ENCODE data around the gene MAP3K12. TPM values are rescaled to one million over a fixed set of nuclear protein-coding genes. Genes with fewer than 3 reads are reported as not detected.

The MAP3K12 gene
- total and polyA plus RNA-seq, 2 of the 4 experiments (the other 2 are of a cell fraction): 29.0 to 52.5 TPM

DNA sequence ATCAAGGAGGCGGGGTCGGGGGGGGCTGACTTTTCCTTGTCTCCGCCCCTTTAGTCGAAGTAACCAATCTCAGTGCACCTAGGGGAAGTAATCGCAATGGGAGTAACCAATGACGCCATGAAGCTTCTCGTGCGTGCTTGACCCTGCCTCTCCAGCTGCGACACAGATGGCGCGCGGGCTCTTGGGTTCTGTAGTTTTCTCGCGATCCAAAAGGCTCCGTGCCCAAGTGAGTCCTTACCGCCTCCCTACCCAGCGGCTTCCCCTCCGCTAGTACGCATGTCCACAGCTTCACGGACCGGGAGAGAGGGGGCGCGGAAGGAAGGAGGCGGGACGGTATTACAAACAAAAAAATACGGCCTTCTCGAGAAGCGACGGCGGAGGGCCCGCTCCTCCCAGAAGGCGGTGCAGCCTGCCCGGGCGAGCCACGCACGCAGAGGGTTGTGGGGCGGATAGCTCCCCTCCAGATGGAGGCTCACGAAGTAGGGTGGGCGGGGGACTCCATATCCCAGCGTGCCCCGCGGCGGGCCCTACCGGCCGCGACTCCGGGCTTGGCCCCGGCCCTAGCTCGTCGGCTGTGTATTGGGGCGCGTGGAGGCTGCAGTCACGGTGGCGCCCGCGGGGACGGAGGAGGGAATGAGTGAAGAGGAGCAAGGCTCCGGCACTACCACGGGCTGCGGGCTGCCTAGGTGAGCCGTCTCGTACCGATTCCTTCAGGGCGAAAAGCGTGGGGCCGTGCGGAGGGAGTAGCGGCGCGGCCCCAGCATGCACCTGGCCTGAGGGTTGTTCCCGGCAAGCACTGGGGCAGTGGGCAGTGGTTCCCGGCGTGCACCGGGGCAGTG, 1.7 kb upstream of the MAP3K12 start, which contains the start of gene TARBP2:
TARBP2 (plus strand) TSS at position 508 of the 839 bp plus-strand sequence; CDS start at position 634, 126 bp downstream.
- POLR2A ChIA-PET (ENCODE audit: unreplicated experiment): interaction anchor here (0.6 to 1.0 kb wide), 3 partner anchors 9 to 238 kb away, joined by 4 to 9 read pairs (median 4); no protein-coding TSS in a partner anchor

More for the DNA sequence above, 1.7 kb upstream of the MAP3K12 start, which contains the start of gene TARBP2:
- Histone ChIP-seq H3K23ac (ENCODE audit: low read depth, low read length) (peak within 1 kb of the TSS; percentile 91), H3K9ac (ENCODE audit: low read depth, low read length) (peak within 1 kb of the TSS; percentile 91), H4K5ac (ENCODE audit: low read depth, low read length) (peak within 1 kb of the TSS; percentile 98), H2AK9ac (replicated peaks; ENCODE audit: low read depth, low read length, poor library complexity) (peak within 1 kb of the TSS; percentile 96), H3K9me1 (ENCODE audit: insufficient read depth, low read length) (peaks cover 32% of the 10 kb centered on the region), H3K14ac (replicated peaks; ENCODE audit: low read depth, low read length) (peak within 1 kb of the TSS; percentile 98), H4K20me1 (ENCODE audit: insufficient read depth, low read length) (peaks cover 3% of the 10 kb centered on the region), H3K36me3 (ENCODE audit: control insufficient read depth, insufficient read depth, low read length) (peaks cover 16% of the 10 kb centered on the region), H4K91ac (ENCODE audit: insufficient read depth, low read depth, low read length) (peak within 1 kb of the TSS; percentile 98), H2AFZ (replicated peaks; ENCODE audit: low read length, poor library complexity) (peak within 1 kb of the TSS; percentile 100), H2BK20ac (ENCODE audit: low read depth, low read length) (peak within 1 kb of the TSS; percentile 20; the same call in 1 of the 2 replicates), H3K27me3 (ENCODE audit: control insufficient read depth, insufficient read depth, low read length) (no peaks in the 10 kb centered on the region), H3K56ac (ENCODE audit: extremely low read depth, insufficient read depth, low read length) (peak within 1 kb of the TSS; percentile 91), H2BK15ac (ENCODE audit: low read depth, low read length) (peak within 1 kb of the TSS; percentile 67; the same call in 2 of the 3 replicates), H2AK5ac (ENCODE audit: low read depth, low read length) (peak within 1 kb of the TSS; percentile 93), H3K79me1 (ENCODE audit: low read depth in 1 of 2, low read length in 2 of 2) (peaks cover 28 to 75% of the 10 kb centered on the region in 2 experiments; a peak in 3 of 4 replicates), H2BK120ac (ENCODE audit: low read depth, low read length) (peak within 1 kb of the TSS; percentile 89), H2BK5ac (ENCODE audit: low read depth, low read length, poor library complexity, severe bottlenecking) (peak within 1 kb of the TSS; percentile 96), H3K4ac (ENCODE audit: low read depth, low read length) (peak within 1 kb of the TSS; percentile 98), H3K4me1 (ENCODE audit: control insufficient read depth, insufficient read depth, low read length) (peaks cover 14% of the 10 kb centered on the region), H3K4me2 (ENCODE audit: low read depth, low read length) (peak within 1 kb of the TSS; percentile 93), H3K9me3 (ENCODE audit: control insufficient read depth, insufficient read depth, low read length) (no peaks in the 10 kb centered on the region), H3K27ac (ENCODE audit: insufficient read depth, low read length) (peak within 1 kb of the TSS; percentile 96), H4K8ac (ENCODE audit: low read depth in 2 of 2, low read length in 2 of 2) (peak within 1 kb of the TSS; percentile 97 to 100), H3K18ac (ENCODE audit: low read depth, low read length) (peak within 1 kb of the TSS; percentile 90), H3K4me3 (ENCODE audit: insufficient read depth, low read depth, low read length) (peak within 1 kb of the TSS; percentile 76)
- CTCF ChIA-PET: interaction anchor here (0.7 to 1.1 kb wide), 2 partner anchors 11 to 21 kb away, joined by 3 to 6 read pairs; no protein-coding TSS in a partner anchor
- intact Hi-C loops (cut with micrococcal nuclease) (loop anchor here (2.0 to 5.0 kb wide), 2 partner anchors 49 to 180 kb away; partner anchors contain the start of genes AAAS and PCBP2), dilution Hi-C loops (cut with HindIII; ENCODE audit: low sequenced_read_pairs, unreplicated experiment) (no loop called here), in situ Hi-C loops (cut with MboI; ENCODE audit: low sequenced_read_pairs) (loop anchor here (10.0 kb wide), 1 partner anchor 176 kb away; the partner anchor contains the start of gene AAAS)
- no TSS peak for BruUV-seq (replicated peaks)
- WGBS, 2 experiments (ENCODE audit: extremely low coverage in 2 of 2, insufficient read length in 1 of 2): 0% methylated on average over 14 of the region's 74 CpGs; no CpG with 5 or more reads in 1 of the 2 experiments
- peak; percentile 51; the same call in 1 of the 2 replicates for TF ChIP-seq BHLHE40 (IDR thresholded peaks at IDR 0.05; ENCODE audit: low read depth, low read length)
- no peak for TF ChIP-seq CHD1 (IDR thresholded peaks at IDR 0.05; ENCODE audit: low read depth, low read length)
- peak; percentile 67; the same call in 1 of the 2 replicates for TF ChIP-seq RFX5 (IDR thresholded peaks at IDR 0.05; ENCODE audit: low read depth, low read length)
- TF ChIP-seq CEBPB (IDR thresholded peaks at IDR 0.05; ENCODE audit: low read depth, low read length): peak; percentile 50
- TF ChIP-seq, protein P1, sequence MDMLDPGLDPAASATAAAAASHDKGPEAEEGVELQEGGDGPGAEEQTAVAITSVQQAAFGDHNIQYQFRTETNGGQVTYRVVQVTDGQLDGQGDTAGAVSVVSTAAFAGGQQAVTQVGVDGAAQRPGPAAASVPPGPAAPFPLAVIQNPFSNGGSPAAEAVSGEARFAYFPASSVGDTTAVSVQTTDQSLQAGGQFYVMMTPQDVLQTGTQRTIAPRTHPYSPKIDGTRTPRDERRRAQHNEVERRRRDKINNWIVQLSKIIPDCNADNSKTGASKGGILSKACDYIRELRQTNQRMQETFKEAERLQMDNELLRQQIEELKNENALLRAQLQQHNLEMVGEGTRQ (IDR thresholded peaks at IDR 0.05; ENCODE audit: low read depth, low read length): peak; percentile 19; the same call in 1 of the 2 replicates
- peak; percentile 26; the same call in 1 of the 2 replicates for TF ChIP-seq MXI1 (IDR thresholded peaks at IDR 0.05; ENCODE audit: borderline replicate concordance, low read depth, low read length)
- TF ChIP-seq, protein P2, sequence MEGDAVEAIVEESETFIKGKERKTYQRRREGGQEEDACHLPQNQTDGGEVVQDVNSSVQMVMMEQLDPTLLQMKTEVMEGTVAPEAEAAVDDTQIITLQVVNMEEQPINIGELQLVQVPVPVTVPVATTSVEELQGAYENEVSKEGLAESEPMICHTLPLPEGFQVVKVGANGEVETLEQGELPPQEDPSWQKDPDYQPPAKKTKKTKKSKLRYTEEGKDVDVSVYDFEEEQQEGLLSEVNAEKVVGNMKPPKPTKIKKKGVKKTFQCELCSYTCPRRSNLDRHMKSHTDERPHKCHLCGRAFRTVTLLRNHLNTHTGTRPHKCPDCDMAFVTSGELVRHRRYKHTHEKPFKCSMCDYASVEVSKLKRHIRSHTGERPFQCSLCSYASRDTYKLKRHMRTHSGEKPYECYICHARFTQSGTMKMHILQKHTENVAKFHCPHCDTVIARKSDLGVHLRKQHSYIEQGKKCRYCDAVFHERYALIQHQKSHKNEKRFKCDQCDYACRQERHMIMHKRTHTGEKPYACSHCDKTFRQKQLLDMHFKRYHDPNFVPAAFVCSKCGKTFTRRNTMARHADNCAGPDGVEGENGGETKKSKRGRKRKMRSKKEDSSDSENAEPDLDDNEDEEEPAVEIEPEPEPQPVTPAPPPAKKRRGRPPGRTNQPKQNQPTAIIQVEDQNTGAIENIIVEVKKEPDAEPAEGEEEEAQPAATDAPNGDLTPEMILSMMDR (conservative IDR thresholded peaks at IDR 0.05; ENCODE audit: low read depth, low read length): 0 out of 2 replicates have a peak, but pooled peaks have one; percentile 9
- TF ChIP-seq NFE2L2 (IDR thresholded peaks at IDR 0.05; ENCODE audit: low read depth, low read length): no peak
- TF ChIP-seq, protein P3, sequence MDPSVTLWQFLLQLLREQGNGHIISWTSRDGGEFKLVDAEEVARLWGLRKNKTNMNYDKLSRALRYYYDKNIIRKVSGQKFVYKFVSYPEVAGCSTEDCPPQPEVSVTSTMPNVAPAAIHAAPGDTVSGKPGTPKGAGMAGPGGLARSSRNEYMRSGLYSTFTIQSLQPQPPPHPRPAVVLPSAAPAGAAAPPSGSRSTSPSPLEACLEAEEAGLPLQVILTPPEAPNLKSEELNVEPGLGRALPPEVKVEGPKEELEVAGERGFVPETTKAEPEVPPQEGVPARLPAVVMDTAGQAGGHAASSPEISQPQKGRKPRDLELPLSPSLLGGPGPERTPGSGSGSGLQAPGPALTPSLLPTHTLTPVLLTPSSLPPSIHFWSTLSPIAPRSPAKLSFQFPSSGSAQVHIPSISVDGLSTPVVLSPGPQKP (IDR thresholded peaks at IDR 0.05; ENCODE audit: borderline replicate concordance, low read depth, low read length): no peak
- TF ChIP-seq MAZ (IDR thresholded peaks at IDR 0.05; ENCODE audit: borderline replicate concordance, low read depth, low read length): peak; percentile 40; the same call in 1 of the 2 replicates
- peak; percentile 76 for TF ChIP-seq POLR2A (IDR thresholded peaks at IDR 0.05; ENCODE audit: low read depth, low read length)
- ATAC-seq (ENCODE audit: low read depth) (peak; percentile 71), DNase-seq (peak; percentile 100)

Data from IMR-90 (cell line).